Myocyte (in vitro differentiated cells): ENCODE data around the gene UNC5B. TPM values are rescaled to one million over a fixed set of nuclear protein-coding genes. Genes with fewer than 3 reads are reported as not detected.

Source experiments
- DNase-seq: peaks from one replicate; pipeline ENCODE4 v3.0.0-alpha.2; 2012; ENCODE audit warnings: low read depth
- total RNA-seq: library from RNA; depleted of rRNA; stranded (reverse); fragments of >200 nt; gene quantifications from 2 replicates; pipeline ENCODE4 v1.2.3, GENCODE V29; 2014

Gene UNC5B
- total RNA-seq, 1 donor from 2014 or later: 3.6 TPM

GRCh38 chr10:71238626-71239025 is 26.3 kb downstream of the UNC5B start:
- no peak for DNase-seq

DNA sequence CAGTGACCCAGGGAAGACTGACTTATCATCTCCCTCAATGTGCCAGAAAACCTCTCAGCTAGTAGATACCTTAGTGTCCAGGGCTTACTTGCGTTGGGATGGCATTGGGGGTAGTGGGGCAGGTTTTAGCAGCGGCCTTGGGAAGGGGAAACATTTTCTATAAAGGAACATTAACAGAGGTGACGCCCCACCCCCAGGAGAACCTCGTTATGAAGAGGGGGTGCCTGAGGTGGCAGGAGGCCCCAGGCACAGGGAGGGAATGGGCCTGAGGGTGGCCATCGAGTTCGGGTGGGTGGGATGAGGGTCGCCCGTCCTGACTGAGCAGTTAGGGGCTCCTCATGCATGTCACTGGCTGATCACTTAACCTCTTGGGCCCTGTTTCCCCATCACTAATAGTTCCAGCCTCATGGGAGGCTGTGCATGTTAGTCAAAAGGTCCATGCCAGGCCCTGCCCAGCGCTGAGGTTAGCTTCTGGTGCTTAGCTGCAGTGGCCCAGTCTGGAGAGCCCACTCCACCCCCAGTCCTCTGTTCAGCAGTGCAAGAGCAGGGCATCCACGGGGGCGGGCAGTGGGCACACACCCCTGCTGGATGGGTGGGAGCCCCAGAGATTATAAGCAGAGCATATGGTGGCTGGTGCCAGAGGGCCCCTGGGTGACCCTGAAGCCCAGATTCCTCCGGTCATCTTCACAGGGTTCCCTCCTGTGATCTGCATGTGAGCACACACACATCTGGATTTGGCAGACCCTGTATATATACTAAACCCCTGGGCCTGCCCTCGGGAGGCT is 27.0 kb downstream of the UNC5B start:
- DNase-seq: no peak

DNA sequence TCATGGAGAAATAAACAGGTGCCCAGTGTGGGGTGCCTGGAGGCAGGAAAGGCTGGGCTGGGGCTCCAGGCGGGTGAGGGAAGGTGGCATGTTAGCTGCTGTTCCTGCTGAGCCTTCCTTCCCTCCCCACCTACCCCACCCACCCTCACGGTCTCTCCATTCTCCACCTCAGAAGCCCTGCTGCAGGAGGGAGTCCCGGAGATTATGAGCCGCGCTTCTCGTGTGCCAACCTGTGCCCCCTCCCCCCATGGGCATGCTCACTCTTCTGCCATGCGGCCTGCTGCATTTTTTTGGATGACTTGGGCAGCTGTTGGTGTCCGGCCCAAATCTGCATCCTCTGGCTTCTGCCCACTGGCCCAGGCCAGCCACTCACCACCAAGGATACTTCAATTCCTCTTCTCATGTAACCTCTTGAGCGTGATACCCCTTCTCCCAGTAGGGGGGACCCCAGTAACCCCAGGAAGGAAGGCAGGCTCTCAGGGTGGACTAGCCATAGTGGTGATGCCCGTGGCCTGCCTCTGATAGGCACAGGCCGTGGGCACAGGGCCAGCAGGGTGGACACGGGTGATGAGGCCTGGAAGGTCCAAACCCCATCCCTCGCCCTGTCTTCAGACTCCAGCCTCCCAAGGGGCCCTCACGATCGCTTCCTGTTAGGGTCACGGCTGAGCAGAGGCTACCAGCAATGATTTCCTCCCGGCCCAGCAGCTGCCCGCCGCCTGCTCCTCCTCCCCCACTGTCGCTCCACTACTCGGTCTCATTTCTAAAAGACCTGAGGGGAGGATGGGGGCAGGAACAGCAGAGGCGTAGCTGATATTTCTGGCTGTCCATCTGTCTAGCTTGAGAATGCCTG is 27.8 kb downstream of the UNC5B start:
- peak; percentile 47 for DNase-seq

- DNase-seq: no peak
Observed at GRCh38 chr10:71241114-71241829, 28.9 kb downstream of the UNC5B start.

DNA sequence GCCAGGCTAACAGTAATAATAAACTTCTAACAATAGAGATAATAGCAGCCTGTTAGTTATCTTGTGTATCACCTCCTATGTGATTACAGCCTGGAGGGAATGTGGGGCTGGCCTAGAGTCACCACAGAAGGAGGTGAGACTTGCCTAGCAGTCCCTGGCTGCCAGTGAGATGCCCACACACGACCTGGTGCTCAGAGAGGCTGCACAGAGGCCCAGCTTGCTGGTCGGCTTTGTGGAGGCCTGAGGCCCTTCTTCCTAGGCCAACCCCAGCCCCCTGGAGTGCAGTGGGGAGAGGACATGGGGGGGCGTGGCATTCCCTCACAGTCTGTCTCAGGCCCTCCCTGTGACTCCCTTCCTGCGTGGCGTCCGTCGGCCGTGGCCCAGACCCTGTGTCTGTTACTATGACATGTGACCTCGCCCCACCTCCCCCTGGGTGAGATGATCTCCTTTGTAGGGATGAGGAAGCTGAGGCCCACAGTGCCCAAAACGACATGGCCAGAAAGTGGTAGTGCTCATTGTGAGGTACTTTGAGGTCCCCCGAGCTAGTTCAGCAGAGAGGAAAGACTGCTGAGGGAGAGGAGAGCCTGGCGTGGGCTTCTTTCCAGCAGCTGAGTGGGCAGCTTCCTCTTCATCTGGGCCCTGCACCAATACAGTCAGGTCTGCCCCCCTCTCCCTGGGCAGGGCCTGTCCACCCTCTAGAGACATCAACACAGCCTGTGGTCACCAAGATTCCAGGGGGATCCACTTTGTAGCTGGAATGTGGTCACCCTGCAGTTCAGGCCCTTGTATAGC is 29.7 kb downstream of the UNC5B start:
- DNase-seq: no peak

GRCh38 chr10:71242622-71243009 is 30.2 kb downstream of the UNC5B start:
- DNase-seq: no peak

DNA sequence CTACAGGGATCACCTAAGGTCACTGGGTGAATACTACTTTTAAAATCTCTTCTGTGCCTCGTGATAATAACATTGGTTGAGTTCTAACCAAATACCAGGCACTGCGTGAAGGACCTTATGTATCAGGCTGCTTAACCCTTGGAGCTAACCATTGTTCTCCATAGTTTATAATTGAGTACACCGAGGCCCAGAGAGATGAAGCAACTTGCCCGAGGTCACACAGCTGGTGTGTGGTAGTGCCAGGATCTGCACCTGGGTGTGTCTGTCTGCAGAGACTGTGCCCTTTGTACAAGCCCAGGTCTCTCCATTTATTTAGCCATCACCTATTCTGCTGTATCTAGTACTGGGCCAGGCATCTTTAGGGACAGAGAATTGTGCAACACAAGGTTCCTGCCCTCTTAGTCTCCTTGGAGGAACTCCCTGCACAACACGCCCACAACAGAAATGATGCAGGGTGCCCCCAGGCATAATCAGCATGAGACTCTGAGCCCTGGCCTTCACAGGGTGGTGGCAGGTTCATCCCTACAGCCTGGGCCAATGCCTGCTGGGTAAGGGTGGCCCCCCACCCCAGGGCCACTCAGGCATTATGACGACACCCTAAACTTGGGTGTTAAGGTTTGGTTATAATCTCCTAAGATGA is 31.5 kb downstream of the UNC5B start:
- no peak for DNase-seq

GRCh38 chr10:71244431-71245419 is 32.4 kb downstream of the UNC5B start:
- peak; percentile 63 for DNase-seq

DNA sequence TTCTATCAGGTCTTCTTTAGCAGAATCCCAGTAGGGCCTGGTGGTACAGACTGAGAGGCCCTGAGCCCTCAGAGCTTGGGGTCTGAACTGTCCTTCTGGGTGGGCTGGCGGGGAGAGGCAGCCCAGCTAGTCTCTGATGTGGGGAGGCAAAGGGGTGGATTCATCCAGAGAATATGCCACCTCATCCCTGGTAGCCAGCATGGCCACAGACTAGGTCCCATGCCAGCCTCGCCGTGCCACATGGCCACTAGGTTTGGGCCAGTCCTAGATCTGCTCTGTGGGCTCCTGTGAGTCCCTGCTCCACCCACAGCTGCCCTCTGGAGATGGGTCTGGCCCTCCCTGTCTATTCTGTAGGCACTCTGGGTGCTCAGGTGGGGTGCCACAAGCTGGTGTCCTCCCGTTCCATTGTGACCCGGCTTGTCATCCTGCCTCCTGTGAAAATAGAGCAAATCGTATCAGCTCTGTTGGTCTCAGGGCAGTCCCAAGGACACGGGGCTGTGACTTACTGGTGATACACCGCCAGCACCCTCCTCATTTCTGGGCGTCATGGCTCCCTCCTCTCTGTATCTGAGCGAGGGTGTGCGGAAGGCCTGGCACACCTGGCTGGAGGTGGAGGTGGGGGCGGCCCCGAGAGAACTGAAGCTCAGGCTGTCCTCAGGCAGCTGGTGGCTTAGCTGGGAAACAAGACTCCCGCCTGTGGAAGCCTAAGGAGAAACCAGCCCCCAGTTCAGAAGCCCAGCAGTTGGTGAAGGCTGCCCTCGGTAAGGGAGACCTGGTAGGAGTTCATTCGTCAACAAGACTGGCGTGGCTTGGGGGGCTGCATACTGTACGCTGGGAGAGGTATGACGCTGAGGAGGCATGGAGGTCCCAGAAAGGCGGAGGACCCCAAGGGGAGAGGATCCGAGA is 33.3 kb downstream of the UNC5B start:
- no peak for DNase-seq

GRCh38 chr10:71246591-71247413 is 34.4 kb downstream of the UNC5B start:
- DNase-seq: no peak

GRCh38 chr10:71247414-71247705 is 35.0 kb downstream of the UNC5B start:
- no peak for DNase-seq

DNA sequence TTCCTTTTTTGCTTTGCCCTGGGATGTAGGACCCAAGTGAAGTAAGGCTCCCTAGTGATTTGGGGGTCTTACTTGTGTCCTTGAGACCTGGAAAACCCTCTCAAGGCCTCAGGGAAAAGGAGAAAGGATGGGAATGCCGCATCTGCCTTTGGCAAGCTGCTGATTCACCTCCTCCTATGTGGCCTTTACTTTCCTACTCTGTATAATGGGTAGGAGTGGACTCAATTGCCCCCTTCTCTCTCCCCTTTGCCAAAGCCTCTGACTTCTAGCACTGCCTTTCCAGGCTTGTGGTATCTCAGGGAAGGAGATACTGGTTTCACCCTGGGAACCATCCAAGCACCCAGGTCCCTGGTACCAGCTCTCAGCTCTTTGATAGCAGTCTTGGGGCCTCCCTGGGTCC is 35.4 kb downstream of the UNC5B start:
- DNase-seq: no peak

DNA sequence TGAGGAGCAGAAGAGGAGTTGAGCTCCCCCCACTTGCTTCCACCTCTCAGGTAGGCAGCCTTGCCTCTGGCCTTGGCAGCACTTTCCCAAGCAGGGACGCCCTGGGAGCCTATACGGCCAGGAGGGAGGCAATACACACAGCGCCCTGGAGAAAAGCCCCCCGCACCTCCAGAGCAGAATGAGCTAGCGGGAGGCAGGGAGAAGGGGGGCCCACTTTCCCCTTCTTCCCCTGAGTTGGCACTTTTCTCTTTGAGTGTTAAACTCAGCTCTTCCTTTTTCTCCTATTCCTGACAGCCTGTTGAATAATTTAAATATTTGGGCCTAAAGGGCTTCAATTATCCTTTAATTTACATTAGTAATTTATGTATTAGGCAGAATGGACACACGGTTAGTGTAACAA is 35.8 kb downstream of the UNC5B start:
- no peak for DNase-seq

DNA sequence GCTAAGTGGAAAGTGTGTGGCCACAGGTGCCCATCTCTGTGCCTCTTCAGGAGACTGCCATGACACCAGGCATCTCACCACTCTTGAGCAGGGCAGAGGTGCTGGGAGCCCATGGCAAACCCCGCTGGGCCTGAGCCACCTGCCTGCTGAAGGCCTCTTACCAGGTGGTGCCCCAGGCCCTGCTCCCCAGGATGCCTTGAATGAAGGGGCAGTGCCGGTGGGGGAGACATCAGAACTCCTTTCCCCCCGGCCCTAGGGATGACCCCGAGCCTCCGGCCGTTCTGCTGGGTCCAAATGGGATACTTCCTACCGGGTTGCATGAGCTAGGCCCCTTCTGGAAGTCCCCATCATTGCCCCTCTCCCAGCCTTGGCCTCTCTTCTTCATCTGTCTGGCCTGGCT is 37.6 kb downstream of the UNC5B start:
- no peak for DNase-seq

- DNase-seq: no peak
Observed at GRCh38 chr10:71250405-71250804, 38.0 kb downstream of the UNC5B start.

GRCh38 chr10:71250842-71251241 is 38.5 kb downstream of the UNC5B start:
- DNase-seq: no peak

GRCh38 chr10:71251319-71251718 is 38.9 kb downstream of the UNC5B start:
- no peak for DNase-seq

DNA sequence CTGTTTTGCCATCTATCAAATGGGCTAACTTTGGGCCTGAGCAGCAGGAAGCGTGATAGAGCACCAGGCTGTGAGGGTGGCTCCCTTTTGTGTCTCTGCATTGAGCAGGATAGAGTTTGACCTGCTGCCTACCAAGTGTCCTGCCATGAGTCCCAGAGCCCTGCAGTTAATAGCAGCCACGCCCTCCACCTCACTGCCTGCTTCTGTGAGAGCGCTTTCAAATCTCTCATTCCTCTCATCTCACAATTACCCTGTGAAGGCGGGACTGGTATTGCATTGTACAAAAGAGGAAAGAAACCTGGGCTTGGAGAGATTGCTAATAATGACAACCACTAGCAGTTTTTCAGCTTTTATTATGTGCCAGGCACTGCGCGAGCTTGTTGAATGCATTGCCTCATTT is 39.9 kb downstream of the UNC5B start:
- DNase-seq: no peak
